ENCODE measurements around the gene ITGAX.

DNA sequence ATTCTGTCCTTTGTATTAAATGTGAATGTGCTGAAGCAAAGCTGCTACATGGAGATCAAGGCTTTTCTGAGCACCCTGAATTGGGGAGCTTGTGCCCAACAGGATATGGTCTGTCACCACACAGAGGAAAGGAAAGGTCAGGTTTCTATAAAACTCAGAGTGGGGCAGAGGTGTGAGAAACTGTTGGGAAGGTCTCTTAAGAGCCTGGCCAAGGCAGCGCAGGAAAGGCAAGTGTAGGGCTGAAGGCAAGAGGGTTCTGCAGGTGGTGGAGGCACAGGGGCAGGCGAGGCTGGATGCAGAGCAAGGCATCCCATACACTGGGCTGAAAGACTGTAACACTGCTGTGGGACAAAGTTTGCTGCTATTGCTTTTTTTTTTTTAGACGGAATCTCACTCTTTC, 65.1 kb downstream of the ITGAX start:
- TF ChIP-seq EZH2 (IDR thresholded peaks at IDR 0.05) (no peak), POLR2AphosphoS5 (IDR thresholded peaks at IDR 0.05; ENCODE audit: borderline replicate concordance, low read depth, low read length) (no peak)

Measured in SK-N-MC (cell line).